IMR-90 (cell line): ENCODE results near the gene CDC42BPG. TPM values are rescaled to one million over a fixed set of nuclear protein-coding genes. Genes with fewer than 3 reads are reported as not detected.

Experiments used
- ATAC-seq: fragments of 200-7000 bp; cut with Tn5 transposase; 2 replicates; pipeline ENCODE4 v1.9.1; 2020; ENCODE audit warnings: low read depth, mild to moderate bottlenecking, moderate library complexity
- BruUV-seq: library from RNA; stranded (reverse); fragments of 400-500 nt; replicated peaks from 2 replicates; lab custom pipeline; 2021; lab: Mats Ljungman, UMichigan
- CTCF ChIA-PET: fragments of 300-600 bp; formaldehyde crosslinking; extraction: SDS; loops from one replicate; lab custom pipeline; 2021; ENCODE audit warnings: antibody characterized with exemption; lab: Yijun Ruan, JAX
- POLR2A ChIA-PET: fragments of 300-600 bp; sonication (Branson Sonifier 250); formaldehyde crosslinking; loops from one replicate; lab custom pipeline; 2022; ENCODE audit warnings: antibody characterized with exemption; ENCODE audit not compliant: unreplicated experiment; lab: Charles Lee
- DNase-seq: peaks from one replicate; pipeline ENCODE4 v3.0.0; 2013
- H2AFZ ChIP-seq: replicated peaks from 2 replicates; pipeline ENCODE3; 2013; ENCODE audit warnings: low read length, mild to moderate bottlenecking; ENCODE audit not compliant: poor library complexity
- H2AK5ac ChIP-seq: 2 replicates; pipeline ENCODE4 v1.6.1; 2013; ENCODE audit warnings: low read depth, low read length, inconsistent platforms
- H2AK9ac ChIP-seq: replicated peaks from 2 replicates; pipeline ENCODE3; 2013; ENCODE audit warnings: mild to moderate bottlenecking, low read depth, low read length, moderate library complexity; ENCODE audit not compliant: poor library complexity
- H2BK120ac ChIP-seq: 2 replicates; pipeline ENCODE4 v1.6.1; 2013; ENCODE audit warnings: low read depth, low read length, inconsistent platforms
- H2BK15ac ChIP-seq: 3 replicates; pipeline ENCODE4 v1.6.1; 2013; ENCODE audit warnings: low read depth, low read length, inconsistent platforms
- H2BK20ac ChIP-seq: 2 replicates; pipeline ENCODE4 v1.6.1; 2013; ENCODE audit warnings: low read depth, mild to moderate bottlenecking, inconsistent platforms, low read length, moderate library complexity
- H2BK5ac ChIP-seq: 2 replicates; pipeline ENCODE4 v1.6.1; 2013; ENCODE audit warnings: mild to moderate bottlenecking, low read depth, low read length, inconsistent platforms; ENCODE audit not compliant: poor library complexity, severe bottlenecking
- H3K14ac ChIP-seq: replicated peaks from 2 replicates; pipeline ENCODE4 v1.6.1; 2013; ENCODE audit warnings: low read depth, low read length, inconsistent platforms
- H3K18ac ChIP-seq: 2 replicates; pipeline ENCODE4 v1.6.1; 2013; ENCODE audit warnings: low read depth, low read length, control low read depth
- H3K23ac ChIP-seq: 2 replicates; pipeline ENCODE4 v1.6.1; 2013; ENCODE audit warnings: low read depth, low read length, inconsistent platforms
- H3K27ac ChIP-seq: 2 replicates; pipeline ENCODE4 v1.5.1; 2013; ENCODE audit warnings: mild to moderate bottlenecking, control low read depth, low read length; ENCODE audit not compliant: insufficient read depth
- H3K27me3 ChIP-seq: 2 replicates; pipeline ENCODE4 v1.6.1; 2013; ENCODE audit warnings: low read length; ENCODE audit not compliant: control insufficient read depth, insufficient read depth
- H3K36me3 ChIP-seq: 2 replicates; pipeline ENCODE4 v1.6.1; 2013; ENCODE audit warnings: low read length, mixed read lengths; ENCODE audit not compliant: control insufficient read depth, insufficient read depth
- H3K4ac ChIP-seq: 2 replicates; pipeline ENCODE4 v1.6.1; 2013; ENCODE audit warnings: low read depth, low read length, inconsistent platforms
- H3K4me1 ChIP-seq: 2 replicates; pipeline ENCODE4 v1.6.1; 2013; ENCODE audit warnings: low read length, mixed read lengths; ENCODE audit not compliant: control insufficient read depth, insufficient read depth
- H3K4me2 ChIP-seq: 2 replicates; pipeline ENCODE4 v1.6.1; 2013; ENCODE audit warnings: low read depth, mild to moderate bottlenecking, control low read depth, low read length, moderate library complexity
- H3K4me3 ChIP-seq: 2 replicates; pipeline ENCODE4 v1.5.1; 2013; ENCODE audit warnings: low read depth, mild to moderate bottlenecking, control low read depth, low read length, moderate library complexity; ENCODE audit not compliant: insufficient read depth
- H3K56ac ChIP-seq: 2 replicates; pipeline ENCODE4 v1.6.1; 2013; ENCODE audit warnings: low read length, inconsistent platforms; ENCODE audit not compliant: insufficient read depth; ENCODE audit errors: extremely low read depth
- H3K79me1 ChIP-seq, 2 experiments: 2 replicates each; pipeline ENCODE4 v1.6.1; 2013; ENCODE audit warnings: low read length in 2 of 2, inconsistent platforms in 1 of 2, low read depth in 1 of 2
- H3K9ac ChIP-seq: 2 replicates; pipeline ENCODE4 v1.6.1; 2013; ENCODE audit warnings: low read depth, low read length, control low read depth
- H3K9me1 ChIP-seq: 2 replicates; pipeline ENCODE4 v1.6.1; 2013; ENCODE audit warnings: low read length, inconsistent platforms; ENCODE audit not compliant: insufficient read depth
- H3K9me3 ChIP-seq: 2 replicates; pipeline ENCODE4 v1.6.1; 2013; ENCODE audit warnings: low read length; ENCODE audit not compliant: control insufficient read depth, insufficient read depth
- H4K20me1 ChIP-seq: 2 replicates; pipeline ENCODE4 v1.6.1; 2013; ENCODE audit warnings: low read length, inconsistent platforms; ENCODE audit not compliant: insufficient read depth
- H4K5ac ChIP-seq: 2 replicates; pipeline ENCODE4 v1.6.1; 2013; ENCODE audit warnings: mild to moderate bottlenecking, low read depth, low read length, control low read depth
- H4K8ac ChIP-seq, 2 experiments: 2 replicates each; pipeline ENCODE4 v1.6.1; 2013; ENCODE audit warnings: low read depth in 2 of 2, low read length in 2 of 2, control low read depth in 1 of 2, inconsistent platforms in 1 of 2
- H4K91ac ChIP-seq: 2 replicates; pipeline ENCODE4 v1.6.1; 2013; ENCODE audit warnings: low read depth, low read length, inconsistent platforms; ENCODE audit not compliant: insufficient read depth
- MAFK ChIP-seq: IDR thresholded peaks from 2 replicates; pipeline ENCODE4 v1.6.1; 2012; ENCODE audit warnings: low read depth, low read length, improper control_type of control experiment
- WGBS, 2 experiments: methylation state at CpG; one replicate each; pipeline versions ENCODE4 v1.1.5 to v1.1.7; 2013; ENCODE audit warnings: missing lambda C conversion rate in 2 of 2; ENCODE audit not compliant: insufficient read length in 1 of 2; ENCODE audit errors: extremely low coverage in 2 of 2; 5-methylcytosine and 5-hydroxymethylcytosine counted together
- dilution Hi-C: fragments of 300-500 bp; cut with HindIII; formaldehyde crosslinking; loops from one replicate; pipeline ENCODE4 v1.14.3; 2018; ENCODE audit warnings: low sequenced_read_pairs; ENCODE audit not compliant: unreplicated experiment
- in situ Hi-C: fragments of 300-500 bp; cut with MboI; formaldehyde crosslinking; loops from 3 replicates; pipeline ENCODE4 v1.14.3; 2019; ENCODE audit warnings: low sequenced_read_pairs, inconsistent platforms, mixed read lengths
- intact Hi-C: fragments of 100-400 bp; cut with micrococcal nuclease; formaldehyde crosslinking; loops from 2 replicates; pipeline ENCODE4 v1.10.0; 2022
- polyA plus RNA-seq, 3 experiments: library from polyadenylated mRNA; depleted of rRNA; stranded (reverse); fragments of >200 nt; gene quantifications; 2 replicates each; pipeline ENCODE4 v1.2.3, GENCODE V29; 2012; ENCODE audit warnings: low replicate concordance in 1 of 3
- total RNA-seq: library from RNA; depleted of rRNA; stranded (reverse); fragments of >200 nt; gene quantifications from 2 replicates; pipeline ENCODE4 v1.2.3, GENCODE V29; 2012

CDC42BPG gene
- total and polyA plus RNA-seq, 2 of the 4 experiments (the other 2 are of a cell fraction), result under 0.01 to 0.12 TPM

DNA sequence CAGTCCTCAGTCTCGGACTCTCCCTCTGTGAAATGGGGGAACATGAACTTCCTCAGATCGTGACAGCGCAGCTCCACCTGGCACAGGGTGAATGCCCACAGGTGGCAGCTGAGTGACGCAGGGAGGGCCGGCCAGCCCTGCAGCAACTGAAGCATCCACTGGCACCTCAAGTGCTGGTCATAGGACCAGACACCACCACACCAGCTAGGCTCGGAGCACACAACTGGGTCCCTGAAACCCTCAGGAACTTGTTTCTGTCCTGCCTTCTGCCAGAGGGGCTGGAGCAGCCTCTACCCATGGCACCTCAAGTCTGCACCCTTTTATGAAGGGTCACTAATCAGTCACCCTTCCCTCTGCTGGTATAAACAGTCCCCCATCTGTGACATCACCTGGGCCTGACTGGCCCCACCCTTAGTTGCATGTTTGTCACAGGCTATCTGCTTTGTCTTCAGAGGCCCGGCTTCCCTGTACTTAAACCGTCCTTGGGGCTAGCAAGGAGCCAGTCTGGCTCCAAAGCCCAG is 7.4 kb upstream of the CDC42BPG start:
- H3K14ac ChIP-seq, result no peak overlapping the region
- no peak overlapping the region for H2BK15ac ChIP-seq
- no TSS peak for BruUV-seq
- WGBS, 2 experiments, result 86% methylated on average over 5 of the region's 8 CpGs; no CpG with 5 or more reads in 1 of the 2 experiments
- H2AFZ ChIP-seq, result no peak overlapping the region
- no peak overlapping the region for H2BK20ac ChIP-seq
- peaks cover 25% of the 10 kb centered on the region for H3K9me1 ChIP-seq
- no peak overlapping the region for H3K4me2 ChIP-seq
- H2AK5ac ChIP-seq, result peak overlapping the region; percentile 75
- H3K9me3 ChIP-seq, result no peaks in the 10 kb centered on the region
- ATAC-seq, result no peak
- no peak overlapping the region for H4K5ac ChIP-seq
- H3K23ac ChIP-seq, result no peak overlapping the region
- peaks cover 38% of the 10 kb centered on the region for H3K4me1 ChIP-seq
- intact Hi-C loops (no loop called here), dilution Hi-C loops (no loop called here), in situ Hi-C loops (no loop called here)
- H3K56ac ChIP-seq, result no peak overlapping the region
- ChIA-PET CTCF (interaction anchor here (1.4 kb wide), 1 partner anchor 36 kb away, joined by 3 read pairs; no protein-coding TSS in a partner anchor), POLR2A (no interaction called here)
- peak overlapping the region; percentile 28 for H2BK5ac ChIP-seq
- no peaks in the 10 kb centered on the region for H3K27me3 ChIP-seq
- H3K36me3 ChIP-seq, result peaks cover 30% of the 10 kb centered on the region
- no peak overlapping the region for H4K91ac ChIP-seq
- H4K8ac ChIP-seq, result no peak overlapping the region
- H2AK9ac ChIP-seq, result peak overlapping the region; percentile 55
- no peak overlapping the region for H3K4me3 ChIP-seq
- no peak overlapping the region for H2BK120ac ChIP-seq
- DNase-seq, result no peak
- peaks cover 5% of the 10 kb centered on the region; the same call in 1 of the 2 replicates for H4K20me1 ChIP-seq
- H3K79me1 ChIP-seq, result peaks cover 16 to 74% of the 10 kb centered on the region in 2 experiments
- no peak for TF ChIP-seq MAFK
- no peak overlapping the region for H3K9ac ChIP-seq
- no peak overlapping the region for H3K27ac ChIP-seq
- H3K18ac ChIP-seq, result no peak overlapping the region
- H3K4ac ChIP-seq, result 0 out of 2 replicates have a peak overlapping the region, but pooled peaks have one; percentile 28
